Measurements from ENCODE around the gene TMEM132C. TPM values are rescaled to one million over a fixed set of nuclear protein-coding genes. Genes with fewer than 3 reads are reported as not detected.
A peak's percentile ranks its signal among the peaks of the same experiment; 100 is the strongest.

The TMEM132C gene
- total RNA-seq, 1 donor from 2014 or later, result 3.9 TPM

GRCh38 chr12:128519426-128519825 lies 252.5 kb downstream of the TMEM132C start:
- Histone ChIP-seq H3K79me2 (ENCODE audit: low read depth) (no peaks in the 10 kb centered on the region), H3K4me3 (no peak overlapping the region), H3K27ac (no peak overlapping the region), H3K4me1 (no peaks in the 10 kb centered on the region), H3K36me3 (no peaks in the 10 kb centered on the region), H3K4me2 (no peak overlapping the region), H3F3A (ENCODE audit: low read depth) (peaks cover 1% of the 10 kb centered on the region), H3K27me3 (no peaks in the 10 kb centered on the region), H3K9ac (no peak overlapping the region), H4K20me1 (ENCODE audit: low read depth) (no peaks in the 10 kb centered on the region), H2AFZ (replicated peaks) (no peak overlapping the region), H3K9me3 (ENCODE audit: low read depth) (no peaks in the 10 kb centered on the region)
- Mint-ChIP-seq H3K36me3 (peaks cover 54% of the 10 kb centered on the region), H3K9me3 (peaks cover 26% of the 10 kb centered on the region), H3K27ac (no peak overlapping the region), H3K4me1 (peaks cover 20% of the 10 kb centered on the region), H3K27me3 (ENCODE audit: insufficient read depth, low read depth) (no peaks in the 10 kb centered on the region), H3K4me3 (no peak overlapping the region)
- no peak for TF ChIP-seq CTCF (IDR thresholded peaks at IDR 0.05)
- no peak for TF ChIP-seq EZH2phosphoT487 (IDR thresholded peaks at IDR 0.05)
- TF ChIP-seq EZH2 (IDR thresholded peaks at IDR 0.05), result no peak
- no peak for DNase-seq (ENCODE audit: low spot score)

GRCh38 chr12:128521981-128522380 lies 255.0 kb downstream of the TMEM132C start:
- no peak overlapping the region for H2AFZ ChIP-seq (replicated peaks)
- no peak for DNase-seq (ENCODE audit: low spot score)
- no peak overlapping the region for H3K9ac ChIP-seq
- no peaks in the 10 kb centered on the region for H3F3A ChIP-seq (ENCODE audit: low read depth)
- H3K9me3 ChIP-seq (ENCODE audit: low read depth), result no peaks in the 10 kb centered on the region
- H3K4me3 Mint-ChIP-seq, result no peak overlapping the region
- no peak for TF ChIP-seq CTCF (IDR thresholded peaks at IDR 0.05)
- TF ChIP-seq EZH2phosphoT487 (IDR thresholded peaks at IDR 0.05), result no peak
- TF ChIP-seq EZH2 (IDR thresholded peaks at IDR 0.05), result no peak
- H3K4me2 ChIP-seq, result no peak overlapping the region
- H3K4me1 ChIP-seq, result no peaks in the 10 kb centered on the region
- H3K36me3 Mint-ChIP-seq, result peaks cover 51% of the 10 kb centered on the region
- peaks cover 15% of the 10 kb centered on the region for H3K9me3 Mint-ChIP-seq
- no peak overlapping the region for H3K4me3 ChIP-seq
- peaks cover 4% of the 10 kb centered on the region for H3K27me3 Mint-ChIP-seq (ENCODE audit: insufficient read depth, low read depth)
- no peaks in the 10 kb centered on the region for H3K36me3 ChIP-seq
- H3K27me3 ChIP-seq, result no peaks in the 10 kb centered on the region
- no peak overlapping the region for H3K27ac Mint-ChIP-seq
- H3K27ac ChIP-seq, result no peak overlapping the region
- H4K20me1 ChIP-seq (ENCODE audit: low read depth), result no peaks in the 10 kb centered on the region
- H3K79me2 ChIP-seq (ENCODE audit: low read depth), result no peaks in the 10 kb centered on the region
- peaks cover 17% of the 10 kb centered on the region for H3K4me1 Mint-ChIP-seq

GRCh38 chr12:128524439-128524838 lies 257.5 kb downstream of the TMEM132C start:
- Histone ChIP-seq H3K4me3 (no peak overlapping the region), H3K27ac (no peak overlapping the region), H3K27me3 (no peaks in the 10 kb centered on the region), H3K36me3 (no peaks in the 10 kb centered on the region), H3F3A (ENCODE audit: low read depth) (no peaks in the 10 kb centered on the region), H3K9ac (no peak overlapping the region), H3K79me2 (ENCODE audit: low read depth) (no peaks in the 10 kb centered on the region), H2AFZ (replicated peaks) (no peak overlapping the region), H4K20me1 (ENCODE audit: low read depth) (no peaks in the 10 kb centered on the region), H3K4me1 (no peaks in the 10 kb centered on the region), H3K4me2 (no peak overlapping the region), H3K9me3 (ENCODE audit: low read depth) (no peaks in the 10 kb centered on the region)
- Mint-ChIP-seq H3K27me3 (ENCODE audit: insufficient read depth, low read depth) (peaks cover 4% of the 10 kb centered on the region), H3K36me3 (peaks cover 48% of the 10 kb centered on the region), H3K27ac (peak overlapping the region; percentile 7), H3K4me3 (no peak overlapping the region), H3K4me1 (peaks cover 10% of the 10 kb centered on the region), H3K9me3 (peaks cover 13% of the 10 kb centered on the region)
- no peak for DNase-seq (ENCODE audit: low spot score)
- no peak for TF ChIP-seq EZH2 (IDR thresholded peaks at IDR 0.05)
- no peak for TF ChIP-seq EZH2phosphoT487 (IDR thresholded peaks at IDR 0.05)
- TF ChIP-seq CTCF (IDR thresholded peaks at IDR 0.05), result no peak
